ENCODE data around the gene AOC3. TPM values are rescaled to one million over a fixed set of nuclear protein-coding genes. Genes with fewer than 3 reads are reported as not detected.

The AOC3 gene
- total and polyA plus RNA-seq, 2 of the 4 experiments (the other 2 are of a cell fraction), result 0.17 TPM; not detected in 1

DNA sequence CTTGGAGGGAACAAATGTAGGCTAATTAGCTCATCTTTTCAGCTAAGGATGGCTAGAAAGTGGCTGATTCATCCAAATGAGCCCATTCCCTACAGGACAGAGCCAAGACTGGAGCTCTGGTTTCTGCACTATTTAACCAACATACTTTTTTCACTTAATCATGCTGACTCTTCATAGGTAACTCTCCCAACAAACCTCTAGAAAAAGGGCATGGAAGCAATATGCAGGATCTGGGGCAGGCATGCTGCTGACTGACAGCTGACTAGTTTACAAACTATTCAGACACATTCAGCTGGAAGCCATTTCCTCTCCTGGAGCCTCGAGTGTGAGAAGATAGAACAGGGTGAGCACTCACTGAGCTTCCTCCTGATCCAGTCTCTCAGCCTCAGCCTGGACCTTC lies 33.1 kb upstream of the AOC3 start (continued):
- TF ChIP-seq, protein P1, sequence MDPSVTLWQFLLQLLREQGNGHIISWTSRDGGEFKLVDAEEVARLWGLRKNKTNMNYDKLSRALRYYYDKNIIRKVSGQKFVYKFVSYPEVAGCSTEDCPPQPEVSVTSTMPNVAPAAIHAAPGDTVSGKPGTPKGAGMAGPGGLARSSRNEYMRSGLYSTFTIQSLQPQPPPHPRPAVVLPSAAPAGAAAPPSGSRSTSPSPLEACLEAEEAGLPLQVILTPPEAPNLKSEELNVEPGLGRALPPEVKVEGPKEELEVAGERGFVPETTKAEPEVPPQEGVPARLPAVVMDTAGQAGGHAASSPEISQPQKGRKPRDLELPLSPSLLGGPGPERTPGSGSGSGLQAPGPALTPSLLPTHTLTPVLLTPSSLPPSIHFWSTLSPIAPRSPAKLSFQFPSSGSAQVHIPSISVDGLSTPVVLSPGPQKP (IDR thresholded peaks at IDR 0.05; ENCODE audit: borderline replicate concordance, low read depth, low read length), result no peak
- TF ChIP-seq NFE2L2 (IDR thresholded peaks at IDR 0.05; ENCODE audit: low read depth, low read length) (no peak), CHD1 (IDR thresholded peaks at IDR 0.05; ENCODE audit: low read depth, low read length) (no peak)

DNA sequence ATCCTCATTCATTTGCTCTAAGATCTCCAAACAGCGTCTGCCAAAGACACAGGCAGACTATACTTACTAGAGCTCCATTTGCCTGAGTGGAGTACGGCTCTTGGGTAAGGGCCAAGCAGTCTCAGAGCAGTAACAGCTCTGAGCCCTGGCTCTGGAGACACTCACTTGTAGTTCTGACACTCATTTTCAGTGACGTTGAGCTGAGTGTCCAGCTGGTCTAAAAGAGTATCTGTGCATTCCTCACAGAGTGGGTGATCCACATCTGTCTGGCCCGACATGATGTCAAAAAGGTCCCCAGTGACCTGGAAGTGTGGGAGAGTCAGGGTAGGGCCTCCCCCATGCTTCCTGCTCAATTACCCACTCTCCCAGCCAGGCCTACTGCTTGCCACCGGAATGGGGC lies 32.6 kb upstream of the AOC3 start:
- Histone ChIP-seq H3K14ac (replicated peaks; ENCODE audit: low read depth, low read length) (0 out of 2 replicates have a peak overlapping the region, but pooled peaks have one; percentile 3), H3K9me3 (ENCODE audit: control insufficient read depth, insufficient read depth, low read length) (no peaks in the 10 kb centered on the region), H2BK15ac (ENCODE audit: low read depth, low read length) (no peak overlapping the region), H3K4ac (ENCODE audit: low read depth, low read length) (no peak overlapping the region), H2BK20ac (ENCODE audit: low read depth, low read length) (0 out of 2 replicates have a peak overlapping the region, but pooled peaks have one; percentile 3), H2AFZ (replicated peaks; ENCODE audit: low read length, poor library complexity) (no peak overlapping the region), H3K18ac (ENCODE audit: low read depth, low read length) (no peak overlapping the region), H3K27me3 (ENCODE audit: control insufficient read depth, insufficient read depth, low read length) (no peaks in the 10 kb centered on the region), H3K9ac (ENCODE audit: low read depth, low read length) (no peak overlapping the region), H3K4me2 (ENCODE audit: low read depth, low read length) (no peak overlapping the region), H4K8ac (ENCODE audit: low read depth in 2 of 2, low read length in 2 of 2) (peak overlapping the region in 1 of 2 experiments; percentile 44; a peak in 1 of 4 replicates), H3K27ac (ENCODE audit: insufficient read depth, low read length) (no peak overlapping the region), H3K56ac (ENCODE audit: extremely low read depth, insufficient read depth, low read length) (no peak overlapping the region), H3K4me1 (ENCODE audit: control insufficient read depth, insufficient read depth, low read length) (no peaks in the 10 kb centered on the region; the same call in 1 of the 2 replicates), H2AK9ac (replicated peaks; ENCODE audit: low read depth, low read length, poor library complexity) (no peak overlapping the region), H3K36me3 (ENCODE audit: control insufficient read depth, insufficient read depth, low read length) (peaks cover 40% of the 10 kb centered on the region), H2AK5ac (ENCODE audit: low read depth, low read length) (no peak overlapping the region), H4K20me1 (ENCODE audit: insufficient read depth, low read length) (no peaks in the 10 kb centered on the region), H4K91ac (ENCODE audit: insufficient read depth, low read depth, low read length) (no peak overlapping the region), H4K5ac (ENCODE audit: low read depth, low read length) (no peak overlapping the region), H3K4me3 (ENCODE audit: insufficient read depth, low read depth, low read length) (no peak overlapping the region), H3K9me1 (ENCODE audit: insufficient read depth, low read length) (0 out of 2 replicates have a peak, but pooled peaks cover 4% of the 10 kb centered on the region), H2BK5ac (ENCODE audit: low read depth, low read length, poor library complexity, severe bottlenecking) (peak overlapping the region; percentile 1), H2BK120ac (ENCODE audit: low read depth, low read length) (no peak overlapping the region), H3K23ac (ENCODE audit: low read depth, low read length) (peak overlapping the region; percentile 23; the same call in 1 of the 2 replicates), H3K79me1 (ENCODE audit: low read depth in 1 of 2, low read length in 2 of 2) (peaks cover 32 to 41% of the 10 kb centered on the region in 2 experiments)
- ChIA-PET POLR2A (ENCODE audit: unreplicated experiment) (no interaction called here), CTCF (interaction anchor here (1.2 to 1.6 kb wide), 2 partner anchors 9 to 145 kb away, joined by 3 to 5 read pairs; no protein-coding TSS in a partner anchor)
- ATAC-seq (ENCODE audit: low read depth), result no peak
- dilution Hi-C loops (cut with HindIII; ENCODE audit: low sequenced_read_pairs, unreplicated experiment), result no loop called here
- intact Hi-C loops (cut with micrococcal nuclease), result no loop called here
- in situ Hi-C loops (cut with MboI; ENCODE audit: low sequenced_read_pairs), result no loop called here
- no TSS peak for BruUV-seq (replicated peaks)
- WGBS, 2 experiments (ENCODE audit: extremely low coverage in 2 of 2, insufficient read length in 1 of 2), result 84% methylated on average over 3 of the region's 5 CpGs; no CpG with 5 or more reads in 1 of the 2 experiments
- DNase-seq, result peak; percentile 33
- TF ChIP-seq MXI1 (IDR thresholded peaks at IDR 0.05; ENCODE audit: borderline replicate concordance, low read depth, low read length) (no peak), RAD21 (IDR thresholded peaks at IDR 0.05; ENCODE audit: low read length) (no peak), BHLHE40 (IDR thresholded peaks at IDR 0.05; ENCODE audit: low read depth, low read length) (no peak), FOS (IDR thresholded peaks at IDR 0.05; ENCODE audit: low read depth, low read length) (no peak), NFE2L2 (IDR thresholded peaks at IDR 0.05; ENCODE audit: low read depth, low read length) (no peak), MAFK (IDR thresholded peaks at IDR 0.05; ENCODE audit: low read depth, low read length) (no peak), CEBPB (IDR thresholded peaks at IDR 0.05; ENCODE audit: low read depth, low read length) (no peak), CHD1 (IDR thresholded peaks at IDR 0.05; ENCODE audit: low read depth, low read length) (no peak), MAZ (IDR thresholded peaks at IDR 0.05; ENCODE audit: borderline replicate concordance, low read depth, low read length) (no peak), SMC3 (IDR thresholded peaks at IDR 0.05; ENCODE audit: low read depth, low read length) (no peak)
- TF ChIP-seq, protein P2, sequence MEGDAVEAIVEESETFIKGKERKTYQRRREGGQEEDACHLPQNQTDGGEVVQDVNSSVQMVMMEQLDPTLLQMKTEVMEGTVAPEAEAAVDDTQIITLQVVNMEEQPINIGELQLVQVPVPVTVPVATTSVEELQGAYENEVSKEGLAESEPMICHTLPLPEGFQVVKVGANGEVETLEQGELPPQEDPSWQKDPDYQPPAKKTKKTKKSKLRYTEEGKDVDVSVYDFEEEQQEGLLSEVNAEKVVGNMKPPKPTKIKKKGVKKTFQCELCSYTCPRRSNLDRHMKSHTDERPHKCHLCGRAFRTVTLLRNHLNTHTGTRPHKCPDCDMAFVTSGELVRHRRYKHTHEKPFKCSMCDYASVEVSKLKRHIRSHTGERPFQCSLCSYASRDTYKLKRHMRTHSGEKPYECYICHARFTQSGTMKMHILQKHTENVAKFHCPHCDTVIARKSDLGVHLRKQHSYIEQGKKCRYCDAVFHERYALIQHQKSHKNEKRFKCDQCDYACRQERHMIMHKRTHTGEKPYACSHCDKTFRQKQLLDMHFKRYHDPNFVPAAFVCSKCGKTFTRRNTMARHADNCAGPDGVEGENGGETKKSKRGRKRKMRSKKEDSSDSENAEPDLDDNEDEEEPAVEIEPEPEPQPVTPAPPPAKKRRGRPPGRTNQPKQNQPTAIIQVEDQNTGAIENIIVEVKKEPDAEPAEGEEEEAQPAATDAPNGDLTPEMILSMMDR (conservative IDR thresholded peaks at IDR 0.05; ENCODE audit: low read depth, low read length), result no peak
- TF ChIP-seq, protein P1 (IDR thresholded peaks at IDR 0.05; ENCODE audit: borderline replicate concordance, low read depth, low read length), result no peak

Measured in IMR-90 (cell line).